Vagina (tissue), 2 donors: Measurements from ENCODE around the gene SSTR4. TPM values are rescaled to one million over a fixed set of nuclear protein-coding genes. Genes with fewer than 3 reads are reported as not detected.

Source experiments
- DNase-seq, 2 donors: peaks; one replicate each; pipeline ENCODE4 v3.0.0-alpha.2; 2017; ENCODE audit errors: extremely low spot score in 2 of 2
- H3K27ac ChIP-seq: fragments of 200-600 bp; sonication (generic); one replicate; pipeline ENCODE4 v1.5.1; 2019
- H3K27me3 ChIP-seq: fragments of 200-600 bp; sonication (generic); one replicate; pipeline ENCODE4 v1.5.1; 2019
- H3K36me3 ChIP-seq, 2 donors: fragments of 200-600 bp; sonication (generic); one replicate each; pipeline ENCODE4 v1.5.1; 2017 to 2019
- H3K4me1 ChIP-seq: fragments of 200-600 bp; sonication (generic); one replicate; pipeline ENCODE4 v1.5.1; 2019
- H3K4me3 ChIP-seq, 2 donors: fragments of 200-600 bp; sonication (generic); 1 replicate in 1 of 2; 2 replicates in 1 of 2; pipeline ENCODE4 v1.5.1; 2016 to 2019
- H3K9me3 ChIP-seq: fragments of 200-600 bp; sonication (generic); one replicate; pipeline ENCODE4 v1.5.1; 2019
- POLR2A ChIP-seq, 2 donors: fragments of 450-650 bp; IDR thresholded peaks; one replicate each; pipeline ENCODE4 v1.6.1; 2017; ENCODE audit warnings: antibody characterized with exemption in 2 of 2, mild to moderate bottlenecking in 2 of 2, moderate library complexity in 2 of 2
- POLR2AphosphoS5 ChIP-seq, 2 donors: sonication (generic); formaldehyde crosslinking; IDR thresholded peaks; one replicate each; pipeline ENCODE4 v1.9.0; 2017; ENCODE audit warnings: antibody characterized with exemption in 2 of 2, mild to moderate bottlenecking in 2 of 2, low read depth in 1 of 2; ENCODE audit not compliant: insufficient read depth in 1 of 2
- intact Hi-C: fragments of 100-400 bp; cut with DNase I; formaldehyde crosslinking; loops from one replicate; pipeline ENCODE4 v1.15.1; 2023
- total RNA-seq: library from RNA; depleted of rRNA; stranded (reverse); fragments of >200 nt; gene quantifications from one replicate; pipeline ENCODE4 v1.2.3, GENCODE V29; 2016
- TF ChIP-seq, protein P1 (sequence below), 3 experiments: fragments of 450-650 bp in 2 of 3; fragments of 200-600 bp in 1 of 3; sonication (generic) in 1 of 3; IDR thresholded peaks; one replicate each; pipeline ENCODE4 v1.5.1; 2017 to 2019; ENCODE audit warnings: antibody characterized with exemption in 3 of 3, mild to moderate bottlenecking in 2 of 3, moderate library complexity in 2 of 3

Gene SSTR4
- total RNA-seq, 1 donor from 2014 or later, result not detected

DNA sequence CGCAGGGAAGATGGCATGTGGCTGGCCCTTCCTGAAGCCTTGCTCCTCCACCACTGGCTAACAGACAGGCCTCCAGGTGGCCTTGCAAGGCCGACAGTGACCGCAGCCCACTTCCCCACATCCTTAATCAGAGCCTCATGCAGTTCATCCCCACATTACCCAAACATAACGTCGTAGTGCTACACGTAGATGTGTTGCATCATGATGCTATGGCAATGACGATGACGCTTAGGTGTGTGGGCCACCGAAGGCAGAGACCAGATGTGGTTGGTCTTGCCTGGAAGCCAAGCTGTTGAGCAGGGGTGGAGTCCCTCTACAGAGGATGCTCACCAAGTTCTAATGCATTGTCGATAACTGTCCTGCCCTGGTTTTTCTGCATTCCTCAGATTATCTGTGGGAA lies 45.4 kb downstream of the SSTR4 start:
- H3K4me1 ChIP-seq, result no peaks in the 10 kb centered on the region
- no peak for DNase-seq
- intact Hi-C loops, result loop anchor here (10.0 kb wide), 1 partner anchor 64 kb away; no protein-coding TSS in a partner anchor
- H3K9me3 ChIP-seq, result no peaks in the 10 kb centered on the region
- H3K27ac ChIP-seq, result no peak overlapping the region
- no peak overlapping the region for H3K4me3 ChIP-seq
- H3K27me3 ChIP-seq, result no peaks in the 10 kb centered on the region
- H3K36me3 ChIP-seq, result no peaks in the 10 kb centered on the region
- TF ChIP-seq, protein P1, sequence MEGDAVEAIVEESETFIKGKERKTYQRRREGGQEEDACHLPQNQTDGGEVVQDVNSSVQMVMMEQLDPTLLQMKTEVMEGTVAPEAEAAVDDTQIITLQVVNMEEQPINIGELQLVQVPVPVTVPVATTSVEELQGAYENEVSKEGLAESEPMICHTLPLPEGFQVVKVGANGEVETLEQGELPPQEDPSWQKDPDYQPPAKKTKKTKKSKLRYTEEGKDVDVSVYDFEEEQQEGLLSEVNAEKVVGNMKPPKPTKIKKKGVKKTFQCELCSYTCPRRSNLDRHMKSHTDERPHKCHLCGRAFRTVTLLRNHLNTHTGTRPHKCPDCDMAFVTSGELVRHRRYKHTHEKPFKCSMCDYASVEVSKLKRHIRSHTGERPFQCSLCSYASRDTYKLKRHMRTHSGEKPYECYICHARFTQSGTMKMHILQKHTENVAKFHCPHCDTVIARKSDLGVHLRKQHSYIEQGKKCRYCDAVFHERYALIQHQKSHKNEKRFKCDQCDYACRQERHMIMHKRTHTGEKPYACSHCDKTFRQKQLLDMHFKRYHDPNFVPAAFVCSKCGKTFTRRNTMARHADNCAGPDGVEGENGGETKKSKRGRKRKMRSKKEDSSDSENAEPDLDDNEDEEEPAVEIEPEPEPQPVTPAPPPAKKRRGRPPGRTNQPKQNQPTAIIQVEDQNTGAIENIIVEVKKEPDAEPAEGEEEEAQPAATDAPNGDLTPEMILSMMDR (IDR thresholded peaks at IDR 0.05), result no peak
- TF ChIP-seq POLR2AphosphoS5 (IDR thresholded peaks at IDR 0.05; ENCODE audit: insufficient read depth in 1 of 2, low read depth in 1 of 2), result no peak
- no peak for TF ChIP-seq POLR2A (IDR thresholded peaks at IDR 0.05)

DNA sequence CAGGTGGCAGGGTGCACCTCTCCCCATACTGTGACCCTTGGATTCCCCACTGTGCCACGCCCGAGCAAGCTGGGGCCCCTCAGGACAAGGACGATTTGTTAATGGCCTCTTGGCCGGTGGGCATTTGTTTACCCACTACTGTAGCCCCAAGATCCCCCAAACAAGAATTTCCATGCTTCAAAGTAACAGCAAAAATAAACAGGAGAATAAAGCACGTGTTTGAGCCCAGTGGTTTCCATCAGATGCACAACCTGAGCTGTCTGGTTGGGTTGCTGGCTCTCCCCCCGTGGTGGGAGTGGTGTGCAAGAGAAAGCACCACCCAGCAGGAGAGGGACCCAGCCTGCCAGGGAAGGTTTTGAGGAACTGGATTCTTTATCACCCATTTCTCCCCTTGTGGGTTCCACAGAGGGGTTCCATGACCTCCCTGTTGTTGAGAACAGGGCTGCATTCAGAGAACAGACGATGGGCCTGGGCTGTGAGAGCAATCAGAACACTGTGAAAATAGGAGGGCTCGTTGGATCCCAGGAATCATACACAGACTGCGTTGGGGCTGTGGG lies 46.2 kb downstream of the SSTR4 start:
- no peak for TF ChIP-seq POLR2A (IDR thresholded peaks at IDR 0.05)
- TF ChIP-seq, protein P1 (IDR thresholded peaks at IDR 0.05), result no peak
- TF ChIP-seq POLR2AphosphoS5 (IDR thresholded peaks at IDR 0.05; ENCODE audit: insufficient read depth in 1 of 2, low read depth in 1 of 2), result no peak
- H3K4me3 ChIP-seq, result no peak overlapping the region
- intact Hi-C loops, result loop anchor here (10.0 kb wide), 1 partner anchor 63 kb away; no protein-coding TSS in a partner anchor
- DNase-seq, result no peak
- no peaks in the 10 kb centered on the region for H3K4me1 ChIP-seq
- H3K9me3 ChIP-seq, result no peaks in the 10 kb centered on the region
- H3K27me3 ChIP-seq, result no peaks in the 10 kb centered on the region
- no peaks in the 10 kb centered on the region for H3K36me3 ChIP-seq
- no peak overlapping the region for H3K27ac ChIP-seq

DNA sequence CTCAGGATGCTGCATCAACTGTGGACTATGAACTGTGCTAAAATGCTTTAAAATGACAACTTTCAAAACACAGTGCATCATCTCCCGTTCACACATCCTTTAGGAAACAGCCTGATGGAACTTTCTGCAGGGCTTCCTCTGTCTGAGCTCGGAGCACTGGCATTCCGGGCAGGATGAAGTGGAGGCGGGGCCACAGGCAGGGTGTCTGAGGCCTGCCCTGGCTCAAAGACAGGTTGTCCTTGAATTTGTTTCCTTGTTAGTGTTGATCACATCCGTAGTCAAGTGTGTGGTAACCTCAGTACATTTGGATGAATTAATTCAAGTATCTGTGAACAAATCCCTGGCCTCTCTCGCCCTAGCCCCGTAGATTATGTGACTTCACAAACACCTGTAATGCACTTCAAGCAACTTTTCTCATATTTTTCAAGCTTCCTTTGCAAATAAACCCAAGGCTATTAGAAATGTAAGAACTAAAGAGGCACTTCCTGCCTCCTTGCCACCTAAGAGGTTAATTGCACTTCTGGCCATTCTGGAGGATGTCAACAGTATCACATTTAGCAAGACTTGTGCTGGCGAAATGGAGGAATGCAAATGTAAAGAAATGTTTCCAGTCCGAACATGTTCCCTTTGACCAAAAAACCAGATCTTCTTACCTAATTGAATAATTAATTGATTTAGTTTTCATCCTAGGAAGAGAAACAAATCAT lies 47.9 kb downstream of the SSTR4 start:
- DNase-seq, result no peak

DNA sequence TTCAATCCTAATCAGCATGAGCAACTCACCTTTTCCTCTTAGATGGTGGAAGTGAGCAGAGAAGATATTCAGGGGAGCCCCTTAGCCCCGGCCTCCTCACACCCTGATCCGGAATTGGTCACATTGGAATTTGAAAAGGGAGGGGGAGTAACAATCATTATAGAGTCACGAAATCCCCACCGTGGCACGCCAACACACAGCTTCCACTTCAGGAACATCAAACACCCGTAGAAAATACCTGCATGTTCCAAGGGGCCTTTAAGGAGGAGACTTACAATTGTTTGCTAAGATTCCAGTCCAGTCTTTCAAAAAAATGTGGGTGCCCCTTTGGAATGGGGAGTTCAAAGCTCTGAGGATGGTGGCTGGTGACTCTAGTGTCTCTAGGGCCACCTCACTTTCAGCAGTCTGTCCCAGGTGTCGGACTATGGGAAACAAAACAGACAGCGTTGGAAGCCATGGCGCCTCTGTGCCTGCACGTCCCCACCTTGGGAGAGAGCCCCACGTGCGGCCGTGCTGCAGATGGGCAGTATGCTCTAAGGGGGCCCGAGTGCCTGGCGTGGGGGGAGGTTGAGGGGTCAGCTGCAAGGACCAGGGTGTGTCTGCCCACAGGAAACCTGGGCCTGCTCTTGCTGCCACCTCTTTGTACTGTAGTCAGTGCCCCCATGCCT lies 48.6 kb downstream of the SSTR4 start:
- no peak for TF ChIP-seq POLR2AphosphoS5 (IDR thresholded peaks at IDR 0.05; ENCODE audit: insufficient read depth in 1 of 2, low read depth in 1 of 2)
- H3K4me1 ChIP-seq, result peaks cover 12% of the 10 kb centered on the region
- H3K27me3 ChIP-seq, result no peaks in the 10 kb centered on the region
- no peaks in the 10 kb centered on the region for H3K36me3 ChIP-seq
- intact Hi-C loops, result loop anchor here (10.0 kb wide), 1 partner anchor 61 kb away; no protein-coding TSS in a partner anchor
- H3K4me3 ChIP-seq, result peak overlapping the region; percentile 22 to 38
- DNase-seq, result no peak
- no peaks in the 10 kb centered on the region for H3K9me3 ChIP-seq
- H3K27ac ChIP-seq, result peak overlapping the region; percentile 70

More for the DNA sequence above, 47.9 kb downstream of the SSTR4 start:
- Histone ChIP-seq H3K9me3 (no peaks in the 10 kb centered on the region), H3K4me1 (peaks cover 12% of the 10 kb centered on the region), H3K36me3 (no peaks in the 10 kb centered on the region), H3K27me3 (no peaks in the 10 kb centered on the region), H3K4me3 (peak overlapping the region in 1 of 2 donors; percentile 38), H3K27ac (peak overlapping the region; percentile 70)
- TF ChIP-seq, protein P1 (IDR thresholded peaks at IDR 0.05), result no peak
- no peak for TF ChIP-seq POLR2A (IDR thresholded peaks at IDR 0.05)
- TF ChIP-seq POLR2AphosphoS5 (IDR thresholded peaks at IDR 0.05; ENCODE audit: insufficient read depth in 1 of 2, low read depth in 1 of 2), result peak; percentile 48 to 78
- intact Hi-C loops, result loop anchor here (10.0 kb wide), 1 partner anchor 62 kb away; no protein-coding TSS in a partner anchor

DNA sequence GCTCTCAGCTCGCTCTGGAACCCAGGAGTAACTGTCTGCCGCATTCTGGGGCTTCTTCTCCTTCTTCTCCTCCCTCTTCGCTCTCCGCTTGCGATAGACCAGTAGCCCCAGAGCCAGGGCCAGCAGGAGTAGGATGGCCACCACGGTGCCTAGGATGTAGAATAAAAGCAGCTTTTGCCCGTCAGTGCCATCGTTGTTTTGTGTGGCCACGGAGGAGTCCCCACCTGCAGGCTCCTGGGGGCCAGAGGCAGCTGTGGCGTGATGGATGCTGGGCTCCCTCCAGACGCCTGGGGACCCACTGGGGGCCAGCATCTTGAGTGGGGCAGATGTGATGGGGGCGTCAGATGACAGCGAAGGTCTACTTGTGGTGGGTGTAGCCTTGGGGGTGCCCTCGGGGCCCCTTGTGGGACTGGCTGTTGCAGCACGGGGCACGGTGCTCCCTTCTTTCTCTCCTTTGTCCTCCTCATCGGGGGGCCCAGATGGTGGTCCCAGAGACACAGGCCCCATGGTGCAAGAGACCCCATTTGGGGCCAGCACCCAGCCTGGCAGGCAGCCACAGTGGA lies 49.3 kb downstream of the SSTR4 start:
- no peak for DNase-seq
- intact Hi-C loops, result loop anchor here (10.0 kb wide), 1 partner anchor 60 kb away; no protein-coding TSS in a partner anchor

More for the DNA sequence above, 49.3 kb downstream of the SSTR4 start:
- Histone ChIP-seq H3K9me3 (no peaks in the 10 kb centered on the region), H3K27ac (peak overlapping the region; percentile 70), H3K36me3 (no peaks in the 10 kb centered on the region), H3K4me1 (peaks cover 12% of the 10 kb centered on the region), H3K27me3 (no peaks in the 10 kb centered on the region), H3K4me3 (peak overlapping the region; percentile 22 to 38)
- no peak for TF ChIP-seq POLR2A (IDR thresholded peaks at IDR 0.05)
- no peak for TF ChIP-seq POLR2AphosphoS5 (IDR thresholded peaks at IDR 0.05; ENCODE audit: insufficient read depth in 1 of 2, low read depth in 1 of 2)
- TF ChIP-seq, protein P1 (IDR thresholded peaks at IDR 0.05), result no peak
